ENCODE measurements around the gene ZBTB22.

- TF ChIP-seq, protein P1, sequence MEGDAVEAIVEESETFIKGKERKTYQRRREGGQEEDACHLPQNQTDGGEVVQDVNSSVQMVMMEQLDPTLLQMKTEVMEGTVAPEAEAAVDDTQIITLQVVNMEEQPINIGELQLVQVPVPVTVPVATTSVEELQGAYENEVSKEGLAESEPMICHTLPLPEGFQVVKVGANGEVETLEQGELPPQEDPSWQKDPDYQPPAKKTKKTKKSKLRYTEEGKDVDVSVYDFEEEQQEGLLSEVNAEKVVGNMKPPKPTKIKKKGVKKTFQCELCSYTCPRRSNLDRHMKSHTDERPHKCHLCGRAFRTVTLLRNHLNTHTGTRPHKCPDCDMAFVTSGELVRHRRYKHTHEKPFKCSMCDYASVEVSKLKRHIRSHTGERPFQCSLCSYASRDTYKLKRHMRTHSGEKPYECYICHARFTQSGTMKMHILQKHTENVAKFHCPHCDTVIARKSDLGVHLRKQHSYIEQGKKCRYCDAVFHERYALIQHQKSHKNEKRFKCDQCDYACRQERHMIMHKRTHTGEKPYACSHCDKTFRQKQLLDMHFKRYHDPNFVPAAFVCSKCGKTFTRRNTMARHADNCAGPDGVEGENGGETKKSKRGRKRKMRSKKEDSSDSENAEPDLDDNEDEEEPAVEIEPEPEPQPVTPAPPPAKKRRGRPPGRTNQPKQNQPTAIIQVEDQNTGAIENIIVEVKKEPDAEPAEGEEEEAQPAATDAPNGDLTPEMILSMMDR (IDR thresholded peaks at IDR 0.05; ENCODE audit: insufficient read depth, low read length), result no peak
- no peak for TF ChIP-seq GABPA (IDR thresholded peaks at IDR 0.05; ENCODE audit: low read depth)
- TF ChIP-seq REST (IDR thresholded peaks at IDR 0.05; ENCODE audit: insufficient replicate concordance, low read depth), result no peak
- TF ChIP-seq POLR2AphosphoS5 (IDR thresholded peaks at IDR 0.05; ENCODE audit: low read depth), result no peak
- no peak for TF ChIP-seq SPI1 (IDR thresholded peaks at IDR 0.05; ENCODE audit: borderline replicate concordance, low read depth)
Measured at GRCh38 chr6:33312361-33313104, 5.0 kb downstream of the ZBTB22 start.

All from HL-60 (cell line).